ENCODE data around the gene DAP3.
"Not testable (repeated sequence)": the region's sequence is repeated elsewhere in the genome, so short reads cannot be mapped to it uniquely, and the experiment has no call there.

The DAP3 gene

GRCh38 chr1:155648207-155649147 is 40.4 kb upstream of the DAP3 start:
- no peak for DNase-seq (ENCODE audit: low read depth)
- TF ChIP-seq CTCF (IDR thresholded peaks at IDR 0.05; ENCODE audit: low read depth, low read length, missing control alignments), result no peak
- H3K4me3 ChIP-seq (ENCODE audit: low read depth, low read length), result no peak overlapping the region

GRCh38 chr1:155649676-155650075 is 39.2 kb upstream of the DAP3 start:
- no peak for DNase-seq (ENCODE audit: low read depth)
- TF ChIP-seq CTCF (IDR thresholded peaks at IDR 0.05; ENCODE audit: low read depth, low read length, missing control alignments), result no peak
- no peak overlapping the region for H3K4me3 ChIP-seq (ENCODE audit: low read depth, low read length)

DNA sequence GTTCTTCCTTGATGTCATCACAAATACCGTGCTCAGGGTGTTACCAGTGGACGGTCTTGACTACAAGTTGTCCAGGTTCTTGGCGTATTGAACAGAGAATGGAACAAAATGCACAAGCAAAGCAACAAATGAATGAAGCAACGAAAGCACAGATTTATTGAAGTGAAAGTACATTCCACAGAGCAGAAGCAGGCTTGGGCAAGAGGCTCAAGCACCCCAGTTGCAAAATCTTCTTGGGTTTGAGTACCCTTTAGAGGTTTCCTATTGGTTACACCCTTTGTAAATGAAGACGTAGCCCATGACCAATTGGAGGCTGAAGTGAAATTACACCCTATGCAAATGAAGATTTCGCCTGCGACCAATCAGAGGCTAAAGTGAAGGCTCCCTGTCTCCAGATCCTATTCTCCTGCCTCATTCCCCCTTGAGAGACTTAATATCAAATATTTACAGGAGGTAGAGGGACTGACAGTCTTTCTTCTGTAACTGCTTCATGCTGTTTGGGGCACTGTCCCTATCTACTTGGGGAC is 38.6 kb upstream of the DAP3 start:
- no peak for DNase-seq (ENCODE audit: low read depth)
- no peak overlapping the region for H3K4me3 ChIP-seq (ENCODE audit: low read depth, low read length)
- no peak for TF ChIP-seq CTCF (IDR thresholded peaks at IDR 0.05; ENCODE audit: low read depth, low read length, missing control alignments)

- no peak for DNase-seq (ENCODE audit: low read depth)
- TF ChIP-seq CTCF (IDR thresholded peaks at IDR 0.05; ENCODE audit: low read depth, low read length, missing control alignments), result no peak
- H3K4me3 ChIP-seq (ENCODE audit: low read depth, low read length), result no peak overlapping the region
Measured at GRCh38 chr1:155651861-155652661, 36.8 kb upstream of the DAP3 start.

- H3K4me3 ChIP-seq (ENCODE audit: low read depth, low read length), result no peak overlapping the region
- no peak for TF ChIP-seq CTCF (IDR thresholded peaks at IDR 0.05; ENCODE audit: low read depth, low read length, missing control alignments)
- no peak for DNase-seq (ENCODE audit: low read depth)
Measured at GRCh38 chr1:155652951-155653350, 35.9 kb upstream of the DAP3 start.

DNA sequence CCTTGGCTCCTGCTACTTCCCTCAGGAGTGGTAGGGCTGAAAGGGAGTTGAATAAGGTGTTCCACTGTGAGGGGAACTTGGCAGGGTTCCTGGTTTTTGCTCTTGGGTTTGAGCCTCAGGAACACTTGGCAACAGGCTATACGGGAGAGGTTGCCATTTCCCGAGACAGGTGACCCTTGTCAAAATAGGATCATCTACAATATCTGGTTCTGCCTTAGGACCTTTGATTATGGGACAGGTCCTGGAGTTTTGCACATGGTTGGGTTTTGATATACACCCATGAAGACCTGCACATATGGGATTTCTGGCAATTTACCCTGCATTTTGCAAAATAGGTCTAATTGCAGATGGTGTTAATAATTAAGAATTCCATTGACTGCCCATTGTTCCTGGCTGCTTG is 31.4 kb upstream of the DAP3 start:
- no peak for DNase-seq (ENCODE audit: low read depth)
- TF ChIP-seq CTCF (IDR thresholded peaks at IDR 0.05; ENCODE audit: low read depth, low read length, missing control alignments), result no peak

DNA sequence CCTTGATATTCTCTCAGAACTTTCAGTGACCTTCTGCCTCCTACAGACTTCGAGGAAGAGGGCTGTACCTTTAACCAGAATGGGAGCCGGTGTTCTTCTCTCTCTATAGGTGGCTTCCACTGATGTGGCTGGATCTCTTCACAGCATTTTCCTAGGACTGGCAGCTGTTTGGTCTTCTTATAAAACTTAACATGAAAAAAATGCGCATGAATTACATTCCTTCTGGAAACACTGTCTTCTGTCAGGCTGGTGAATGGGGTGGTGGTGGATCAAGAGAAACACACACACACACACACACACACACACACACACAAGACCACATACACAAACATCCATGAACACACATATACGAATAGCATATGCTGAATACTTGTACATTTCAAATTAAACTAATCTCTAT is 27.7 kb upstream of the DAP3 start:
- H3K4me3 ChIP-seq (ENCODE audit: low read depth, low read length); DNase-seq (ENCODE audit: low read depth): not testable (repeated sequence)

More for the DNA sequence above, 31.4 kb upstream of the DAP3 start:
- H3K4me3 ChIP-seq (ENCODE audit: low read depth, low read length), result no peak overlapping the region

All from GM12864 (cell line).